ENCODE results near the gene PALD1.

The PALD1 gene

GRCh38 chr10:70475661-70476060 lies 2.9 kb upstream of the PALD1 start:
- H3K4me3 ChIP-seq (ENCODE audit: control insufficient read depth, low read depth, low read length): no peak overlapping the region
- no peak for TF ChIP-seq CTCF (IDR thresholded peaks at IDR 0.05; ENCODE audit: control insufficient read depth, insufficient read depth, low read depth, low read length, missing control alignments)
- DNase-seq (ENCODE audit: low read depth): no peak

- no peak for DNase-seq (ENCODE audit: low read depth)
- TF ChIP-seq CTCF (IDR thresholded peaks at IDR 0.05; ENCODE audit: control insufficient read depth, insufficient read depth, low read depth, low read length, missing control alignments): no peak
These were observed 2.1 kb upstream of the PALD1 start for GRCh38 chr10:70476249-70477035.

GRCh38 chr10:70477661-70478162 lies 855 bp upstream of the PALD1 start:
- H3K4me3 ChIP-seq (ENCODE audit: control insufficient read depth, low read depth, low read length): no peak overlapping the region; the same call in 1 of the 2 replicates
- no peak for DNase-seq (ENCODE audit: low read depth)
- no peak for TF ChIP-seq CTCF (IDR thresholded peaks at IDR 0.05; ENCODE audit: control insufficient read depth, insufficient read depth, low read depth, low read length, missing control alignments)

More at GRCh38 chr10:70476249-70477035, 2.1 kb upstream of the PALD1 start:
- no peak overlapping the region for H3K4me3 ChIP-seq (ENCODE audit: control insufficient read depth, low read depth, low read length)

GRCh38 chr10:70479165-70479581 lies 606 bp downstream of the PALD1 start:
- DNase-seq (ENCODE audit: low read depth): no peak
- H3K4me3 ChIP-seq (ENCODE audit: control insufficient read depth, low read depth, low read length): no peak overlapping the region
- no peak for TF ChIP-seq CTCF (IDR thresholded peaks at IDR 0.05; ENCODE audit: control insufficient read depth, insufficient read depth, low read depth, low read length, missing control alignments)

GRCh38 chr10:70479626-70480238 lies 1.2 kb downstream of the PALD1 start:
- H3K4me3 ChIP-seq (ENCODE audit: control insufficient read depth, low read depth, low read length): no peak overlapping the region
- DNase-seq (ENCODE audit: low read depth): no peak
- no peak for TF ChIP-seq CTCF (IDR thresholded peaks at IDR 0.05; ENCODE audit: control insufficient read depth, insufficient read depth, low read depth, low read length, missing control alignments)

GRCh38 chr10:70480239-70480861 lies 1.8 kb downstream of the PALD1 start:
- no peak overlapping the region for H3K4me3 ChIP-seq (ENCODE audit: control insufficient read depth, low read depth, low read length)
- TF ChIP-seq CTCF (IDR thresholded peaks at IDR 0.05; ENCODE audit: control insufficient read depth, insufficient read depth, low read depth, low read length, missing control alignments): no peak
- DNase-seq (ENCODE audit: low read depth): no peak

All from AG09309 (cell line).